Caco-2 (cell line): Measurements from ENCODE around the gene IL1RAPL1. TPM values are rescaled to one million over a fixed set of nuclear protein-coding genes. Genes with fewer than 3 reads are reported as not detected.

ENCODE experiments used
- BruUV-seq: library from RNA; stranded (reverse); fragments of 400-500 nt; replicated peaks from 2 replicates; lab custom pipeline; 2021; lab: Mats Ljungman, UMichigan
- CTCF ChIA-PET: fragments of 300-600 bp; sonication (Branson Sonifier 250); formaldehyde crosslinking; loops from one replicate; lab custom pipeline; 2022; ENCODE audit warnings: antibody characterized with exemption; lab: Charles Lee
- POLR2A ChIA-PET: fragments of 300-600 bp; sonication (Branson Sonifier 250); formaldehyde crosslinking; loops from one replicate; lab custom pipeline; 2022; ENCODE audit warnings: antibody characterized with exemption; lab: Charles Lee
- DNase-seq, 2 experiments: peaks; one replicate each; pipeline versions ENCODE4 v3.0.0 to v3.0.0-alpha.2; 2020 to 2022
- H3K27me3 ChIP-seq: replicated peaks from 2 replicates; pipeline ENCODE4 v1.6.0; 2011; ENCODE audit warnings: low read length; ENCODE audit not compliant: control insufficient read depth, insufficient read depth
- H3K36me3 ChIP-seq: 2 replicates; pipeline ENCODE4 v1.5.1; 2011; ENCODE audit warnings: low read length; ENCODE audit not compliant: control insufficient read depth, insufficient read depth
- H3K4me1 ChIP-seq: fragments of 250-450 bp; sonication (Bioruptor Pico); 2 replicates; pipeline ENCODE4 v1.5.1; 2020; ENCODE audit warnings: mild to moderate bottlenecking
- H3K4me3 ChIP-seq: 2 replicates; pipeline ENCODE4 v1.5.1; 2011; ENCODE audit warnings: low read depth, mild to moderate bottlenecking, control low read depth, low read length
- H3K9me3 ChIP-seq: fragments of 250-450 bp; sonication (Bioruptor Pico); 2 replicates; pipeline ENCODE4 v1.5.1; 2020; ENCODE audit warnings: mild to moderate bottlenecking, moderate library complexity
- H3K27ac Mint-ChIP-seq: one replicate; pipeline ENCODE4 v1.8.0; 2022; ENCODE audit warnings: mixed read lengths; ENCODE audit not compliant: unreplicated experiment
- H3K27me3 Mint-ChIP-seq: one replicate; pipeline ENCODE4 v1.8.0; 2022; ENCODE audit warnings: mixed read lengths; ENCODE audit not compliant: insufficient read depth, unreplicated experiment
- H3K36me3 Mint-ChIP-seq: one replicate; pipeline ENCODE4 v1.8.0; 2022; ENCODE audit warnings: mild to moderate bottlenecking, mixed read lengths; ENCODE audit not compliant: insufficient read depth, unreplicated experiment
- H3K4me1 Mint-ChIP-seq: one replicate; pipeline ENCODE4 v1.8.0; 2022; ENCODE audit warnings: low read depth, mixed read lengths; ENCODE audit not compliant: unreplicated experiment
- H3K4me3 Mint-ChIP-seq: one replicate; pipeline ENCODE4 v1.8.0; 2022; ENCODE audit warnings: mild to moderate bottlenecking, moderate library complexity, mixed read lengths; ENCODE audit not compliant: unreplicated experiment
- H3K9me3 Mint-ChIP-seq: one replicate; pipeline ENCODE4 v1.8.0; 2022; ENCODE audit warnings: mixed read lengths; ENCODE audit not compliant: unreplicated experiment
- CTCF ChIP-seq, 2 experiments: fragments of 200-600 bp in 1 of 2; IDR thresholded peaks; 1 replicate in 1 of 2; 2 replicates in 1 of 2; pipeline versions ENCODE4 v1.5.1 to v1.8.0; 2011 to 2022; ENCODE audit warnings: antibody characterized with exemption in 1 of 2, control low read depth in 1 of 2, inconsistent platforms in 1 of 2, low read depth in 1 of 2, low read length in 1 of 2, mild to moderate bottlenecking in 1 of 2, moderate library complexity in 1 of 2; ENCODE audit not compliant: insufficient read depth in 1 of 2, severe bottlenecking in 1 of 2, unreplicated experiment in 1 of 2
- intact Hi-C: fragments of 100-400 bp; cut with micrococcal nuclease; formaldehyde crosslinking; loops from one replicate; pipeline ENCODE4 v1.10.0; 2022; ENCODE audit not compliant: unreplicated experiment
- total RNA-seq: library from RNA; stranded (reverse); gene quantifications from 2 replicates; pipeline ENCODE4 v1.2.3, GENCODE V29; 2022

The IL1RAPL1 gene
- total RNA-seq, 1 experiment from 2014 or later, result not detected

GRCh38 chrX:29382811-29383210, 795.6 kb downstream of the IL1RAPL1 start:
- ChIA-PET CTCF (no interaction called here), POLR2A (no interaction called here)
- no peaks in the 10 kb centered on the region for H3K9me3 Mint-ChIP-seq
- no peak overlapping the region for H3K4me3 Mint-ChIP-seq
- H3K36me3 ChIP-seq, result no peaks in the 10 kb centered on the region
- H3K36me3 Mint-ChIP-seq, result no peaks in the 10 kb centered on the region
- H3K27ac Mint-ChIP-seq, result no peak overlapping the region
- no peaks in the 10 kb centered on the region for H3K9me3 ChIP-seq
- H3K27me3 Mint-ChIP-seq, result no peaks in the 10 kb centered on the region
- H3K4me3 ChIP-seq, result no peak overlapping the region
- BruUV-seq, result no TSS peak
- intact Hi-C loops, result no loop called here
- no peaks in the 10 kb centered on the region for H3K27me3 ChIP-seq
- no peak for TF ChIP-seq CTCF (IDR thresholded peaks at IDR 0.05; ENCODE audit: insufficient read depth in 1 of 2, low read depth in 1 of 2, low read length in 1 of 2, severe bottlenecking in 1 of 2, unreplicated experiment in 1 of 2)
- DNase-seq, result no peak
- no peaks in the 10 kb centered on the region for H3K4me1 ChIP-seq
- H3K4me1 Mint-ChIP-seq, result no peaks in the 10 kb centered on the region

GRCh38 chrX:29388509-29388908, 801.3 kb downstream of the IL1RAPL1 start:
- no peak for DNase-seq
- POLR2A ChIA-PET, result no interaction called here
- no peaks in the 10 kb centered on the region for H3K27me3 ChIP-seq
- 0 out of 2 replicates have a peak, but pooled peaks cover 11% of the 10 kb centered on the region for H3K4me1 ChIP-seq
- no peaks in the 10 kb centered on the region for H3K9me3 ChIP-seq
- Mint-ChIP-seq H3K27me3 (no peaks in the 10 kb centered on the region), H3K9me3 (no peaks in the 10 kb centered on the region), H3K27ac (no peak overlapping the region), H3K4me3 (no peak overlapping the region), H3K4me1 (no peaks in the 10 kb centered on the region), H3K36me3 (no peaks in the 10 kb centered on the region)
- BruUV-seq, result no TSS peak
- intact Hi-C loops, result no loop called here
- CTCF ChIA-PET, result no interaction called here
- no peaks in the 10 kb centered on the region for H3K36me3 ChIP-seq
- no peak for TF ChIP-seq CTCF (IDR thresholded peaks at IDR 0.05; ENCODE audit: insufficient read depth in 1 of 2, low read depth in 1 of 2, low read length in 1 of 2, severe bottlenecking in 1 of 2, unreplicated experiment in 1 of 2)
- H3K4me3 ChIP-seq, result no peak overlapping the region

GRCh38 chrX:29397506-29397905, 810.3 kb downstream of the IL1RAPL1 start:
- no peak overlapping the region for H3K27ac Mint-ChIP-seq
- Histone ChIP-seq H3K27me3 (no peaks in the 10 kb centered on the region), H3K4me1 (no peaks in the 10 kb centered on the region), H3K9me3 (no peaks in the 10 kb centered on the region), H3K36me3 (no peaks in the 10 kb centered on the region), H3K4me3 (no peak overlapping the region)
- H3K27me3 Mint-ChIP-seq, result no peaks in the 10 kb centered on the region
- no peaks in the 10 kb centered on the region for H3K4me1 Mint-ChIP-seq
- CTCF ChIA-PET, result no interaction called here
- intact Hi-C loops, result no loop called here
- DNase-seq, result no peak
- no peak overlapping the region for H3K4me3 Mint-ChIP-seq
- no peak for TF ChIP-seq CTCF (IDR thresholded peaks at IDR 0.05; ENCODE audit: insufficient read depth in 1 of 2, low read depth in 1 of 2, low read length in 1 of 2, severe bottlenecking in 1 of 2, unreplicated experiment in 1 of 2)
- no peaks in the 10 kb centered on the region for H3K36me3 Mint-ChIP-seq
- H3K9me3 Mint-ChIP-seq, result no peaks in the 10 kb centered on the region
- BruUV-seq, result no TSS peak
- POLR2A ChIA-PET, result no interaction called here
